ENCODE results near the gene GLO1. TPM values are rescaled to one million over a fixed set of nuclear protein-coding genes. Genes with fewer than 3 reads are reported as not detected.

GLO1 gene
- total RNA-seq, 1 experiment from 2014 or later, result 188 TPM

GRCh38 chr6:38715016-38715689, 12.2 kb upstream of the GLO1 start, which contains the start of gene DNAH8:
DNAH8 (plus strand) TSS chr6:38715311; CDS start chr6:38722810, 7,499 bp downstream.
- H3K9me3 ChIP-seq (ENCODE audit: control insufficient read depth, low read depth, low read length), result no peaks in the 10 kb centered on the region
- no peak within 1 kb of the TSS for H3K4ac ChIP-seq (ENCODE audit: low read depth, low read length)
- no peak within 1 kb of the TSS for H3K14ac ChIP-seq (ENCODE audit: insufficient read depth, low read length)
- no peak within 1 kb of the TSS for H2BK12ac ChIP-seq (ENCODE audit: insufficient read length, low read depth, low read length)
- no peak within 1 kb of the TSS for H3K23ac ChIP-seq (ENCODE audit: insufficient read length, low read depth, low read length)
- Mint-ChIP-seq H3K4me1 (peaks cover 5 to 9% of the 10 kb centered on the region in 2 experiments; a peak in 2 of 4 replicates), H3K4me3 (no peak within 1 kb of the TSS), H3K36me3 (ENCODE audit: insufficient read depth in 1 of 3, low read depth in 3 of 3) (peaks cover 0 to 8% (median 5%) of the 10 kb centered on the region in 3 experiments; a peak in 4 of 7 replicates), H3K27me3 (ENCODE audit: low read depth) (no peaks in the 10 kb centered on the region), H3K9me3 (peaks cover 0 to 10% of the 10 kb centered on the region in 2 experiments; a peak in 4 of 5 replicates), H3K27ac (no peak within 1 kb of the TSS; a peak in 1 of 7 replicates)
- no peak within 1 kb of the TSS for H2AFZ ChIP-seq (ENCODE audit: low read length)
- no peak within 1 kb of the TSS for H2BK5ac ChIP-seq (ENCODE audit: insufficient read length, low read length)
- H4K5ac ChIP-seq (ENCODE audit: insufficient read length, low read depth, low read length), result no peak within 1 kb of the TSS
- no peak within 1 kb of the TSS for H4K8ac ChIP-seq (replicated peaks; ENCODE audit: insufficient read length, low read depth, low read length)
- no peak within 1 kb of the TSS for H3K9ac ChIP-seq (ENCODE audit: extremely low read depth, insufficient read length, low read length)
- no peaks in the 10 kb centered on the region for H3K23me2 ChIP-seq (ENCODE audit: insufficient read length, low read depth, low read length, poor library complexity, severe bottlenecking)
- H4K20me1 ChIP-seq (ENCODE audit: control insufficient read depth, insufficient read depth, insufficient read length), result no peaks in the 10 kb centered on the region
- H3K56ac ChIP-seq (ENCODE audit: insufficient read length, low read depth, low read length), result no peak within 1 kb of the TSS
- no peaks in the 10 kb centered on the region; the same call in 1 of the 2 replicates for H3K4me1 ChIP-seq (ENCODE audit: insufficient read depth, low read length)
- H2AK5ac ChIP-seq (ENCODE audit: insufficient read length, low read length), result no peak within 1 kb of the TSS
- no CpG with 5 or more reads among the region's 44 CpGs for WGBS (ENCODE audit: extremely low coverage, insufficient read length, low lambda C conversion rate)
- H2BK120ac ChIP-seq (ENCODE audit: low read depth, low read length, poor library complexity, severe bottlenecking), result no peak within 1 kb of the TSS
- H3K27ac ChIP-seq (ENCODE audit: insufficient read length, low read depth, low read length), result no peak within 1 kb of the TSS
- no peaks in the 10 kb centered on the region for H3K79me1 ChIP-seq (ENCODE audit: insufficient read depth, low read depth, low read length, poor library complexity, severe bottlenecking)
- no peak within 1 kb of the TSS for H2BK15ac ChIP-seq (ENCODE audit: low read depth, low read length)
- H3T11ph ChIP-seq (ENCODE audit: low read length), result no peak within 1 kb of the TSS
- no peak for DNase-seq
- H3K4me2 ChIP-seq (ENCODE audit: insufficient read depth, insufficient read length, low read length), result peak within 1 kb of the TSS; percentile 3
- H3K27me3 ChIP-seq (ENCODE audit: insufficient read depth, low read length), result peaks cover 3% of the 10 kb centered on the region; the same call in 1 of the 2 replicates
- H3K79me2 ChIP-seq (ENCODE audit: insufficient read depth, low read length), result no peaks in the 10 kb centered on the region
- H3K18ac ChIP-seq (ENCODE audit: insufficient read length, low read depth, low read length), result no peak within 1 kb of the TSS
- TF ChIP-seq CTCF (conservative IDR thresholded peaks at IDR 0.05), result no peak
- no peak within 1 kb of the TSS for H2BK20ac ChIP-seq (ENCODE audit: low read depth, low read length, poor library complexity, severe bottlenecking)
- no peak within 1 kb of the TSS for H4K91ac ChIP-seq (ENCODE audit: insufficient read length, low read depth, low read length)
